NCI-H2196 (cell line): ENCODE results near the gene ETV3.
A peak's percentile ranks its signal among the peaks of the same experiment; 100 is the strongest.

ENCODE experiments used
- DNase-seq: peaks from one replicate; lab custom pipeline; 2025; ENCODE audit not compliant: unreplicated experiment; lab: John Stamatoyannopoulos, UW

Gene ETV3

GRCh38 chr1:157162345-157162744, 24.1 kb upstream of the ETV3 start:
- DNase-seq, result no peak

- no peak for DNase-seq
Observed at GRCh38 chr1:157161901-157162300, 23.7 kb upstream of the ETV3 start.

- no peak for DNase-seq
Observed at GRCh38 chr1:157158967-157159366, 20.8 kb upstream of the ETV3 start.

GRCh38 chr1:157157501-157158190, 19.5 kb upstream of the ETV3 start:
- DNase-seq, result no peak

GRCh38 chr1:157156058-157156541, 17.9 kb upstream of the ETV3 start:
- peak; percentile 67 for DNase-seq

- DNase-seq, result no peak
Observed at GRCh38 chr1:157155658-157156057, 17.5 kb upstream of the ETV3 start.

GRCh38 chr1:157154940-157155514, 16.8 kb upstream of the ETV3 start:
- peak; percentile 39 for DNase-seq

GRCh38 chr1:157154291-157154690, 16.1 kb upstream of the ETV3 start:
- no peak for DNase-seq

- DNase-seq, result no peak
Observed at GRCh38 chr1:157153746-157154145, 15.6 kb upstream of the ETV3 start.

- no peak for DNase-seq
Observed at GRCh38 chr1:157152510-157152909, 14.3 kb upstream of the ETV3 start.

- no peak for DNase-seq
Observed at GRCh38 chr1:157151506-157151905, 13.3 kb upstream of the ETV3 start.

- DNase-seq, result no peak
Observed at GRCh38 chr1:157151073-157151472, 12.9 kb upstream of the ETV3 start.

GRCh38 chr1:157150631-157151030, 12.4 kb upstream of the ETV3 start:
- no peak for DNase-seq

GRCh38 chr1:157147906-157148700, 9.9 kb upstream of the ETV3 start:
- no peak for DNase-seq

- DNase-seq, result no peak
Observed at GRCh38 chr1:157147037-157147436, 8.8 kb upstream of the ETV3 start.

- no peak for DNase-seq
Observed at GRCh38 chr1:157146244-157146643, 8.0 kb upstream of the ETV3 start.

GRCh38 chr1:157145076-157145475, 6.9 kb upstream of the ETV3 start:
- no peak for DNase-seq

- no peak for DNase-seq
Observed at GRCh38 chr1:157144509-157144908, 6.3 kb upstream of the ETV3 start.

- no peak for DNase-seq
Observed at GRCh38 chr1:157142765-157143423, 4.7 kb upstream of the ETV3 start.

- no peak for DNase-seq
Observed at GRCh38 chr1:157142201-157142600, 4.0 kb upstream of the ETV3 start.

- DNase-seq, result no peak
Observed at GRCh38 chr1:157141212-157141855, 3.1 kb upstream of the ETV3 start.
